ENCODE measurements around the gene IL7R.

GRCh38 chr5:35881758-35882157, 25.1 kb downstream of the IL7R start:
- TF ChIP-seq CTCF (IDR thresholded peaks at IDR 0.05) (no peak), POLR2A (IDR thresholded peaks at IDR 0.05) (no peak)

All from right lobe of liver (tissue), 4 donors.